PC-3 (cell line): ENCODE measurements around the gene GALNT10. TPM values are rescaled to one million over a fixed set of nuclear protein-coding genes. Genes with fewer than 3 reads are reported as not detected.

Experiments used
- ATAC-seq: fragments of 200-7000 bp; cut with Tn5 transposase; 2 replicates; pipeline ENCODE4 v1.9.1; 2020; ENCODE audit warnings: mild to moderate bottlenecking, moderate library complexity
- BruUV-seq: library from RNA; stranded (reverse); fragments of 400-500 nt; replicated peaks from 2 replicates; lab custom pipeline; 2021; lab: Mats Ljungman, UMichigan
- CTCF ChIA-PET: fragments of 300-600 bp; sonication (Branson Sonifier 250); formaldehyde crosslinking; loops from one replicate; lab custom pipeline; 2022; ENCODE audit warnings: antibody characterized with exemption; lab: Charles Lee
- POLR2A ChIA-PET: fragments of 300-600 bp; sonication (Branson Sonifier 250); formaldehyde crosslinking; loops from one replicate; lab custom pipeline; 2022; ENCODE audit warnings: antibody characterized with exemption; ENCODE audit not compliant: unreplicated experiment; lab: Charles Lee
- DNase-seq: peaks from one replicate; pipeline ENCODE4 v3.0.0-alpha.2; 2015
- H2AFZ ChIP-seq: fragments of 300-600 bp; sonication (generic); 2 replicates; pipeline ENCODE4 v1.6.0; 2016; ENCODE audit warnings: antibody characterized with exemption, low read length
- H3F3A ChIP-seq: fragments of 300-600 bp; sonication (generic); one replicate; pipeline ENCODE4 v1.6.0; 2017; ENCODE audit warnings: antibody characterized with exemption, low read length, control low read depth, mild to moderate bottlenecking; ENCODE audit not compliant: unreplicated experiment
- H3K27ac ChIP-seq: fragments of 300-600 bp; sonication (generic); 2 replicates; pipeline ENCODE4 v1.5.1; 2016; ENCODE audit warnings: mild to moderate bottlenecking, low read length
- H3K27me3 ChIP-seq: fragments of 300-600 bp; sonication (generic); 2 replicates; pipeline ENCODE4 v1.6.1; 2016; ENCODE audit warnings: low read length, mixed read lengths
- H3K36me3 ChIP-seq: fragments of 300-600 bp; sonication (generic); 2 replicates; pipeline ENCODE4 v1.6.1; 2016; ENCODE audit warnings: low read depth, mixed run types, low read length, mixed read lengths
- H3K4me1 ChIP-seq: fragments of 300-600 bp; sonication (generic); 2 replicates; pipeline ENCODE4 v1.5.1; 2016; ENCODE audit warnings: low read length; ENCODE audit not compliant: insufficient read depth
- H3K4me2 ChIP-seq: fragments of 300-600 bp; sonication (generic); 2 replicates; pipeline ENCODE4 v1.6.0; 2016; ENCODE audit warnings: low read length
- H3K4me3 ChIP-seq: fragments of 300-600 bp; sonication (generic); 2 replicates; pipeline ENCODE4 v1.5.1; 2016; ENCODE audit warnings: mild to moderate bottlenecking, low read length, mixed read lengths
- H3K79me2 ChIP-seq: fragments of 300-600 bp; sonication (generic); 2 replicates; pipeline ENCODE4 v1.6.1; 2017; ENCODE audit warnings: low read length, mixed read lengths
- H3K9ac ChIP-seq: fragments of 300-600 bp; sonication (generic); 2 replicates; pipeline ENCODE4 v1.6.0; 2016; ENCODE audit warnings: mild to moderate bottlenecking, low read length
- H3K9me2 ChIP-seq: fragments of 300-600 bp; sonication (generic); replicated peaks from 2 replicates; pipeline ENCODE4 v1.6.1; 2016; ENCODE audit warnings: mixed run types, low read length, mixed read lengths
- H3K9me3 ChIP-seq: fragments of 300-600 bp; sonication (generic); 2 replicates; pipeline ENCODE4 v1.6.1; 2016; ENCODE audit warnings: low read length, mixed read lengths
- H4K20me1 ChIP-seq: fragments of 300-600 bp; sonication (generic); 2 replicates; pipeline ENCODE4 v1.6.1; 2016; ENCODE audit warnings: low read length, mixed read lengths
- CTCF ChIP-seq: fragments of 300-600 bp; sonication (generic); conservative IDR thresholded peaks from 2 replicates; pipeline ENCODE4 v1.5.1; 2017; ENCODE audit warnings: antibody characterized with exemption, low read depth, mild to moderate bottlenecking, low read length
- EZH2 ChIP-seq: fragments of 300-600 bp; sonication (generic); IDR thresholded peaks from one replicate; pipeline ENCODE4 v1.6.1; 2017; ENCODE audit warnings: antibody characterized with exemption, mild to moderate bottlenecking, low read length; ENCODE audit not compliant: unreplicated experiment
- EZH2phosphoT487 ChIP-seq: fragments of 300-600 bp; sonication (generic); IDR thresholded peaks from 2 replicates; pipeline ENCODE4 v1.6.1; 2018; ENCODE audit warnings: mild to moderate bottlenecking, antibody characterized with exemption, low read length, borderline replicate concordance
- intact Hi-C: fragments of 100-400 bp; cut with micrococcal nuclease; formaldehyde crosslinking; loops from 2 replicates; pipeline ENCODE4 v1.9.0; 2023
- total RNA-seq: library from RNA; depleted of rRNA; stranded (reverse); fragments of >200 nt; gene quantifications from 2 replicates; pipeline ENCODE4 v1.2.3, GENCODE V29; 2014

GALNT10 gene
- total RNA-seq, 1 experiment from 2014 or later, result 46.2 TPM

- ATAC-seq (no peak), DNase-seq (no peak)
- BruUV-seq, result no TSS peak
- Histone ChIP-seq H3K27me3 (no peaks in the 10 kb centered on the region), H4K20me1 (no peaks in the 10 kb centered on the region), H3K36me3 (peaks cover 3% of the 10 kb centered on the region; the same call in 1 of the 2 replicates), H3F3A (no peaks in the 10 kb centered on the region), H3K9ac (no peak overlapping the region), H3K4me2 (no peak overlapping the region), H3K9me2 (no peaks in the 10 kb centered on the region), H2AFZ (no peak overlapping the region), H3K4me1 (peaks cover 36% of the 10 kb centered on the region), H3K9me3 (no peaks in the 10 kb centered on the region), H3K4me3 (no peak overlapping the region), H3K79me2 (peaks cover 42% of the 10 kb centered on the region), H3K27ac (no peak overlapping the region)
- POLR2A ChIA-PET, result no interaction called here
- TF ChIP-seq EZH2phosphoT487 (no peak), CTCF (no peak), EZH2 (no peak)
- CTCF ChIA-PET, result no interaction called here
- intact Hi-C loops, result loop anchor here (2.0 kb wide), 1 partner anchor 17 kb away; no protein-coding TSS in a partner anchor
These were observed 25.2 kb downstream of the GALNT10 start for GRCh38 chr5:154215571-154216325.

- no peak overlapping the region for H3K9ac ChIP-seq
- no peaks in the 10 kb centered on the region for H3K9me2 ChIP-seq
- H3K4me3 ChIP-seq, result no peak overlapping the region
- ChIA-PET CTCF (no interaction called here), POLR2A (no interaction called here)
- H3K36me3 ChIP-seq, result 0 out of 2 replicates have a peak, but pooled peaks cover 3% of the 10 kb centered on the region
- ATAC-seq (no peak), DNase-seq (no peak)
- no peaks in the 10 kb centered on the region for H3K27me3 ChIP-seq
- H3K4me2 ChIP-seq, result no peak overlapping the region
- peaks cover 7% of the 10 kb centered on the region for H3F3A ChIP-seq
- no peaks in the 10 kb centered on the region for H3K9me3 ChIP-seq
- no peak overlapping the region for H3K27ac ChIP-seq
- no peak overlapping the region for H2AFZ ChIP-seq
- BruUV-seq, result no TSS peak
- no peak for TF ChIP-seq EZH2
- no peak for TF ChIP-seq CTCF
- TF ChIP-seq EZH2phosphoT487, result no peak
- intact Hi-C loops, result no loop called here
- H4K20me1 ChIP-seq, result no peaks in the 10 kb centered on the region
- peaks cover 39% of the 10 kb centered on the region for H3K79me2 ChIP-seq
- H3K4me1 ChIP-seq, result peaks cover 54% of the 10 kb centered on the region
These were observed 26.9 kb downstream of the GALNT10 start for GRCh38 chr5:154217462-154217861.

GRCh38 chr5:154218786-154219185 lies 28.3 kb downstream of the GALNT10 start:
- Histone ChIP-seq H3K9me2 (no peaks in the 10 kb centered on the region), H3K36me3 (peaks cover 10% of the 10 kb centered on the region; the same call in 1 of the 2 replicates), H3K9me3 (no peaks in the 10 kb centered on the region), H3K9ac (no peak overlapping the region), H3K4me2 (no peak overlapping the region), H3K4me3 (no peak overlapping the region), H3K4me1 (peaks cover 58% of the 10 kb centered on the region), H3K27me3 (no peaks in the 10 kb centered on the region), H3K79me2 (peaks cover 46% of the 10 kb centered on the region), H3K27ac (no peak overlapping the region), H2AFZ (no peak overlapping the region), H3F3A (peaks cover 7% of the 10 kb centered on the region), H4K20me1 (no peaks in the 10 kb centered on the region)
- intact Hi-C loops, result no loop called here
- ATAC-seq, result no peak
- no peak for DNase-seq
- TF ChIP-seq CTCF (no peak), EZH2phosphoT487 (no peak), EZH2 (no peak)
- no TSS peak for BruUV-seq
- CTCF ChIA-PET, result no interaction called here
- POLR2A ChIA-PET, result no interaction called here
